Measurements from ENCODE around the gene RTTN.

The RTTN gene

GRCh38 chr18:70197026-70197425 lies 8.5 kb downstream of the RTTN start:
- no peak for DNase-seq

- no peak for DNase-seq
Measured at GRCh38 chr18:70195852-70196434, 9.5 kb downstream of the RTTN start.

GRCh38 chr18:70195014-70195614 lies 10.4 kb downstream of the RTTN start:
- DNase-seq: no peak

DNA sequence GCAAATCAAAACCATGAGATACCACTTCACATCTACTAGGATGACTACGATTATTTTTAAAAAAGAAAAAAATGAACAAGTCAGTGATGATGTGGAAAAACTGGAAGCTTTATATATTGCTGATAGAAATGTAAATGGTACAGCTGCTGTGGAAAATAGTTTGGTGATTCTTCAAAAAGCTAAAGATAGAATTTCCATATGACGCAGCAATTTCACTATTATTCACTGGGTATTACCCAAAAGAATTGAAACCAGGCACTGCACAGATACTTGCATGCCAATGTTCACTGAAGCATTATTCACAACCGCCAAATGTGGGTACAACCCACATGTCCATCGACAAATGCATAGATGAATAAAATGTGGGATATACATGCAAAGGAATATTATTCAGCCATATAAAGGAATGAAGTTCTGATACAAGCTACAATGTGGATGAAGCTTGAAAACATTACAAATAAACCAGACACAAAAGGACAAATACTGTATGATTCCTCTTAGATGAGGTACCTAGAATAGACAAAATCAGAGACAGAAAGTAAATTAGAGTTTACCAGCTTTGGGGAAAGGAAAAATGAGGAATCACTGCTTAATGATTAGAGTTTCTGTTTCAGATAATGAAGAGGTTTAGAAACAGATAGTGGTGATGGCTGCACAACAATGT lies 11.1 kb downstream of the RTTN start:
- no peak for DNase-seq

DNA sequence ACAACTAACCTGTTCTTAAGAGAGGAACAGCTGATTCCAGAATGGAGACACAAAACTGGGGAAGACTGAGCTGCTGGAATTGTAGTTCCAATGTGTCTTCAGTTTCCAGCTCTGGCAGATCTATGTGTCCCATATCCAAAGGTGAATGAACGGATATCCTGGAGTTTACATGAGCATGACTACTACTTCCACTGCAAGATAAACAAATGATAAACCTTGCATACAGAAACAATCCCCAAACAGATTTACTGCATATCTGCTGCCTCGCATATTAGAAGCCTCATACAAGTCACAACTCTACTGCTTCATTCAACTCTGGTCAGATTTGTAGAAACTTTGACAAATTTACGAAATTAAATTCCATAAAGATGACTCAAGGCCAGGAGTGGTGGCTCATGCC lies 15.0 kb downstream of the RTTN start:
- no peak for DNase-seq

DNA sequence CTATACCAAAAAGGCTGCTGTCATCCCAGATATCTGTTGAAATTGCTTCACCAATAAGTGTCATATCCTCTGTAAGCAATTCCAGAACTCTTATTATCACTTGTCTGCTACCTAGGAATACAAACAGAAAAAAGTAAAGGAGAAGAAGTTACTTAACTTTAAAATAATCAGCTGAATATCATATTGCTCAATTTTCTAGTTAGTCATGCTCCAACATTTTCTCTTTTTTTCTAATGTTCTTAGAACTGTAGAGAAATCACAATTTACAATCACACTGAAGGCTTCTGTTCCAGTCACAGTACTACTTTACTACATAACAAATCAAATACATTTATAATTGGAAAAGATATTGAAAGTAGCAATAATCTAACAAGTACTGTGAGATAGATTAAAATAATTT lies 17.4 kb downstream of the RTTN start:
- no peak for DNase-seq

GRCh38 chr18:70183441-70183840 lies 22.0 kb downstream of the RTTN start:
- no peak for DNase-seq

- DNase-seq: no peak
Measured at GRCh38 chr18:70182548-70182947, 22.9 kb downstream of the RTTN start.

DNA sequence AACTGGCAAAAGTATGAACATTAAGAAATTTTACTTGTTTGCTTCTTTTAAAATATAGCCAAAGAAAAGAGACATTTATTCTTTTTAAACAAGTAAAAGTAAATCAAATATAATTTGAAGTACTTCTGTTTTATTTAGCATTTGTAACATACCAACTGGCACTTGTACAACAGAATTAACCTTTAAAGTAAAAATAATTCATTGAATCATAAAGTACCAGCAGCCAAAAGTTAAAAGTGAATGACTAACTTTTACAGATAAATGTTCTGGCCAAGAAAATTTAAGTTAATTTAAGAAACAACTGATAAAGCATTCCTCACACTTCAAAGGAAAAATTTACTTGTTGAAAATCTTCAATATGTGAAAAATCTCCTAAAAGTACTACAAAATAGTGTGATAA lies 23.8 kb downstream of the RTTN start:
- no peak for DNase-seq

DNA sequence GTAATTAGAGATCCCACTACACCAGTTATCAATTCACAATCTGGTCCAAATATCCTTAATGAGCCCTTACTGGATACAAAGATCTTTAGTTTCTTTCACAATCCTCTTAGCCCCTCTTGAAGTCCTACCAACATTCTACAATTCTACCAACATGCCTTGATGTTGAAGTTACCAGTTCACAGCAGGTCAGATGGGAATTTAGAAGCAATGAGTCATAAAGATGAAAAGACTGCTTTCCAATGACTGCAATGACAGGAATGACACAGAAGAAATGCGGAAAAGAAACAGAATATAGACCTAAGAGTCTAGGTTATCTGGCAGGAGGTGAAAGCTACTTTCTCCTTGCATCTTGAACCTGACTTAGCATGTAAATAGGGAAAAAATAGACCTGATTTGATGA lies 24.5 kb downstream of the RTTN start:
- no peak for DNase-seq

DNA sequence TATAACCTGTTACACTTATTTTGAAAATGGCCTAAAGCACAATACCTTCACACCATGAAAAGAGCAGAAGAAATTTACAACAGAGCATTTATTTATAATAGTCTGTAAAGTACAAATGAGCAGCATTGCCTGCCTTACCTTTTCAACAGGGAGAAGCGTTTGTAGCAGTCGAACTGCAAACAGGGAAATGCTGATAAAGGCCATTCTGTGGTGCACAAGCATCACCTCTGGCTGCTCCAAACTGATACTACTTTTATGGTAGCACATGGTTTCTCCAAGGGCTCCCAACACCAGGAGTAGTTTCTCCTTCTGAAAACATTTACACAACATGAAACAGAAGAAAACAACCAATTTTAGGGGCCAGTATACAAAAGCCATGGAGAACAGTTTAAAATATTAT lies 28.9 kb downstream of the RTTN start:
- DNase-seq: no peak

- no peak for DNase-seq
Measured at GRCh38 chr18:70175216-70175615, 30.3 kb downstream of the RTTN start.

- no peak for DNase-seq
Measured at GRCh38 chr18:70172225-70172624, 33.3 kb downstream of the RTTN start.

- no peak for DNase-seq
Measured at GRCh38 chr18:70169747-70170146, 35.7 kb downstream of the RTTN start.

DNA sequence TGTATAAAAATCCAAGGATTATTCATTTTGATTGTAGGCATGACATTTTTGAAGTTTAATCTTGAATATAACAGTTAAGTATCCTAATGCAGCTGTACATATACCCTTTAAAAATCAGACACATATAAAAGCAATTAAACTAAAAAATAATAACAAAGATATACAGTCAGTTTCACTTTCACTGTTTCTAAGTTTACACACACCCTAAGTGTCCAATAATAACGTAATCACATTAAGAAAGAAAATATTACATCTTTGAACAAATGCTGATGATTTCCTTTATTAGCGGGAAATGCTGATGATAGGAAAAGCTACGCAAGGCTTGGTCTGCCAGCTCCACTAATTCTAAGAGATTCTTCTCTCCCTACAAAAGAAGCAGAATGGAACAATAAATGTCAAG lies 38.8 kb downstream of the RTTN start:
- no peak for DNase-seq

DNA sequence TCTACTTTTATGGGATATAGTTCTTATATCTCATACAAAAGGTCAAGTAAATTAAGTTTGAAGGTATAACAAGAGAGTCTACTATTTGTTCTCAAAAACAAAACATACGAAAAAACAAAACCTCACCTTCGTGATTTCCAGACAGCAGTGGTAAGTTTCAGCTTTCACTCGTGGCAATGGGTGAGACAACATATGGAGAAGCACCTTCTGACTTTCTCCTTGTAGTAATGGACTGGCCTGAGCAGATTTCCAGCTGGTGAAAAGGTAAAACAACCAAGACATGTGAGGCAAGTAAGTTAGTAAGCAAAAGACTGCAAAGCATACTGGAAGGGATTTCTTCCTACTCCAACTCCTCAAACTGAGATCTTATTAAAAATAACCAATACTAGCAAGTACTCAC lies 39.6 kb downstream of the RTTN start:
- no peak for DNase-seq

- DNase-seq: no peak
Measured at GRCh38 chr18:70160073-70160678, 45.3 kb downstream of the RTTN start.

GRCh38 chr18:70158992-70159717 lies 46.3 kb downstream of the RTTN start:
- DNase-seq: no peak

GRCh38 chr18:70156886-70157285 lies 48.6 kb downstream of the RTTN start:
- DNase-seq: no peak

DNA sequence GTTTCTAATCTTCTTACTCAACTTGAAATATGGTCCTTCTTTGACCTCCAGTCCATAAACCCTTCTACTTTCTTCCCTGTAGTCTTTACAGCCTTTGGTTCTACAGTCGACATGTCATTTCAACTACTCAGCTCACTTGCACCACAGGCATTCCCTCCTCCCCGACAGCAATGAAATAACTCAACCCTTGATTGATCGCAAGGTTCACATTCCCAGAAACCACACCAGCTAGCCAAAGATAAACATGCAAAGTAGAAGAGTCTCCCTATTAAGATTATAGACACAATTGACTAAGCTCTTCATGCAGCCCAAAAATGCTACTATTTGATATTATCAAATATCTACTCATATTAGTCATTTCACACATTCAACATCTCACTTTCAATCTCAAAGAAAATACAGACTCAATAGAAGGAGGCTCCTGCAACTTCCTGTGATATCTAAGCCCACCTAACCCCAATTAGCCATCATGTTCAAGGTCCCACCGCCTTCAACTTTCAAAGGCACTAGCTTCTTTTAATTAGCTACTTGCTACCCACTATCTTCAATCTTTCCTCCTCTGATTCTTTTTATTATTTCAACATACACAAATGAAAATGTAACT lies 50.8 kb downstream of the RTTN start:
- no peak for DNase-seq

DNA sequence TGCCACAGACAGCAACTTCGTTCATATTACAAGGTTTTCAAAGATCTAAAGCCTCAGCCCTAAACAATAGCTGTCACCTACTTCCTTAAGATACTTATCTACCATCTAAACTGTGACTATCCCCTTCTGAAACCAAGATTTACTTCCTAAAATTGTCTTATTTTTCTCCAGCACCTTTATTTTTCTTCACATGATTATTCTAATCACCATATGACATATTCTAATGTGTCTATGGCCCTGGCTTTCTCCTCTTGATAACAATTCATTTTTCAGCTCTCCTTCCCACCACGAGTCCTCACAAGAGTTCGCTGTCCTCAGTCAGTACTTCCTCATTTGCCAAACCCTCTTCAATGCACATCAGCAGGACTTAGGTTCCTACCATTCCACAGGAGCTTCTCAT lies 53.9 kb downstream of the RTTN start:
- DNase-seq: no peak

- no peak for DNase-seq
Measured at GRCh38 chr18:70149616-70150301, 55.7 kb downstream of the RTTN start.

DNA sequence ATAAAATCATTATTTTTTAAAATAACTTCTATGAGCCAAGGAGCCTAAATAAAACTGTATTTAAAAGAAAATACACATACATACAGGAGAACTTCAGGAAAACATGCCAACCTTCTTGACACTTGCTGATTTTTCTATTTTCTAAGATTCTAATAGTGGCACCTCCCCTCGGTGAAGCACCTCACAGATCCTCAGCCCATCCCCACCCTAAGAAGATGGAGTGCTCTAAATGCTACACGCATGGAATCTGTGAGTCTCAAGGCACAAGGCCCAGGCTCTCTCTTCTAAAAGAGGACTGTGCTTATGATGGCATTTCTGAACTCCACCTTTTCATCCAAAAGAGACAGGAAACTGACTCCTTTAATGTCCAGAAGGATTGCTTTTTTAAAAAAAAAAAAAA lies 56.3 kb downstream of the RTTN start:
- DNase-seq: no peak
